ENCODE measurements around the gene MRGPRG.
"Not testable (repeated sequence)": the region's sequence is repeated elsewhere in the genome, so short reads cannot be mapped to it uniquely, and the experiment has no call there.

MRGPRG gene

GRCh38 chr11:3218483-3219280, at the start of gene MRGPRG:
TSS of gene MRGPRG (minus strand) at chr11:3218813. CDS start at chr11:3218813, 0 bp downstream.
- H3K27me3 Mint-ChIP-seq: peaks cover 20% of the 10 kb centered on the region
- no peaks in the 10 kb centered on the region for H3K36me3 Mint-ChIP-seq (ENCODE audit: low read depth)
- H3K27ac Mint-ChIP-seq: no peak within 1 kb of the TSS
- ATAC-seq: no peak
- H3K4me3 Mint-ChIP-seq: no peak within 1 kb of the TSS
- H3K4me1 Mint-ChIP-seq: peaks cover 2% of the 10 kb centered on the region
- H3K9me3 Mint-ChIP-seq: no peaks in the 10 kb centered on the region
- DNase-seq: no peak

DNA sequence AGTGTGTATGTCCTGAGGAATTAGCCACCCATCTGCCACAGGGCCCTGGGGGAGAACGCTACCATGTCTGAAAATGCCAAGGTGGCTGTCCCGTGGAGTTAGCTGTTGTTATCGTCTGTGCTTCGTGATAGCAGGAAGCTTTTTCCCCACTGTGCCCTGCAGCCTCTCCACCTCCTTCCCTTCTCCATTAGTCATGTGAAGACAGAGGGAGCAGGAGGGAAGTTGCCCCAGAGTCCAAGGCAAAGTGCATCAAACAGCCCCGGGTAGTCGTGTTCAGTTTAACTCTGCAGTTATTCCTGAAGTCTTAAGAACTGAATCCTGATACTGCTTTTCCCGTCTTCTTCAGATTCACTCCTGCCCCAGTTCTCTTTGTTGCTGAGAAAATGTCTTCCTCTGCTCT, 43.9 kb upstream of the MRGPRG start:
- H3K36me3 Mint-ChIP-seq (ENCODE audit: low read depth); H3K9me3 Mint-ChIP-seq; ATAC-seq; H3K27me3 Mint-ChIP-seq; H3K27ac Mint-ChIP-seq; H3K4me3 Mint-ChIP-seq; H3K4me1 Mint-ChIP-seq; DNase-seq: not testable (repeated sequence)

DNA sequence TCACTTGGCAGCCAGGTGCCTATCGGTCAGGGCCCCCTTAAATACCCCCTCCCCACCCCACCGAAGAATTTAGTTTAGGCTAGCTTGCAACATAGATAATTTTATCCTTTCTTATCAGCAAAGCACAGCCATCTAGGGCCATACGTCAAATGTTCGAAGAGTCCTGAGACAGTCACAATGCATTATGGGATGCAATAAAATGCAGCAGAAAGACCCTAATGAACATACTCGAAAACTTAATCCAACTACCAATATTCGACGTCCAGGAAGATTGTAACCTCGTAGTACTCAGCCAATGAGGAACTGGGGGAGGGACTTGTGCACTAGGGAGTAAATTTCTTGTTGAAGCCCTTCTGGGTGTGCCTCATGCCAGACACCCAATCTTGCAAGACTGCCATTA, 43.2 kb upstream of the MRGPRG start:
- not testable (repeated sequence) for H3K4me3 Mint-ChIP-seq; H3K27ac Mint-ChIP-seq; H3K27me3 Mint-ChIP-seq; H3K9me3 Mint-ChIP-seq; H3K4me1 Mint-ChIP-seq; H3K36me3 Mint-ChIP-seq (ENCODE audit: low read depth); ATAC-seq; DNase-seq

DNA sequence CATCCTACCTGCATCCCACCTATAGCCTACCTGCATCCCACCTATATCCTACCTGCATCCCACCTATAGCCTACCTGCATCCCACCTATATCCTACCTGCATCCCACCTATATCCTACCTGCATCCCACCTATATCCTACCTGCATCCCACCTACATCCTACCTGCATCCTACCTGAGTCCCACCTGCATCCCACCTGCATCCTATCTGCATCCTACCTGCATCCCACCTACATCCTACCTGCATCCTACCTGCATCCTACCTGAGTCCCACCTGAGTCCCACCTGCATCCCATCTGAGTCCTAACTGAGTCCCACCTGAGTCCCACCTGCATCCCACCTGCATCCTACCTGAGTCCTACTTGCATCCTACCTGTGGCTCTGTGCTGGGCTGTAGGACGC, 38.9 kb upstream of the MRGPRG start:
- ATAC-seq; H3K4me1 Mint-ChIP-seq; DNase-seq; H3K4me3 Mint-ChIP-seq; H3K27me3 Mint-ChIP-seq; H3K36me3 Mint-ChIP-seq (ENCODE audit: low read depth); H3K9me3 Mint-ChIP-seq; H3K27ac Mint-ChIP-seq: not testable (repeated sequence)

GRCh38 chr11:3255241-3255640, 36.6 kb upstream of the MRGPRG start:
- H3K9me3 Mint-ChIP-seq, ATAC-seq: not testable (repeated sequence)

DNA sequence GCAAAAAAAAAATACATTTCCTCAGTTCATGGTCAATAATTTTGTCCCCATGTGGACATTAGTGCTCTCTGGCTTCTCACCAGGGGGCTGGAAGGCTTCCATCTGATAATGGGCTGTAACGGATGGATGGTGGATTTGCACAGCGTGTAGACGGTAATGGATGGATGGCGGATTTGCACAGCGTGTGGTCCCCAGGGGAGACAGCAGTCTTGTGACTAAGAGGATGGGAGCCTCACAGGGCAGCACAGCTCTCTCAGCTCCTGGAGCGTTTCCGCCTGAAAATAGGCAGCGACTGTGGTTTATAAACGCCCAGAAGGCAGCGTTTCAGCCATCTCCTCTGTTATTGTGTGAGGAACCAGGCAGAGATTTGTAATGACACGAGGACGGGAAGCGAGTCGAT, 36.2 kb upstream of the MRGPRG start:
- H3K4me3 Mint-ChIP-seq; DNase-seq; H3K4me1 Mint-ChIP-seq; H3K9me3 Mint-ChIP-seq; H3K36me3 Mint-ChIP-seq (ENCODE audit: low read depth); H3K27ac Mint-ChIP-seq; H3K27me3 Mint-ChIP-seq; ATAC-seq: not testable (repeated sequence)

More at GRCh38 chr11:3255241-3255640, 36.6 kb upstream of the MRGPRG start:
- DNase-seq; H3K4me3 Mint-ChIP-seq; H3K27ac Mint-ChIP-seq; H3K36me3 Mint-ChIP-seq (ENCODE audit: low read depth); H3K4me1 Mint-ChIP-seq; H3K27me3 Mint-ChIP-seq: not testable (repeated sequence)

- no peak overlapping the region for H3K27ac Mint-ChIP-seq
- no peaks in the 10 kb centered on the region for H3K4me1 Mint-ChIP-seq
Measured at GRCh38 chr11:3245071-3245470, 26.5 kb upstream of the MRGPRG start.

GRCh38 chr11:3243880-3244279, 25.3 kb upstream of the MRGPRG start:
- Mint-ChIP-seq H3K27me3 (peaks cover 6% of the 10 kb centered on the region), H3K4me3 (no peak overlapping the region)
- ATAC-seq: no peak

More at GRCh38 chr11:3245071-3245470, 26.5 kb upstream of the MRGPRG start:
- H3K27me3 Mint-ChIP-seq: peaks cover 6% of the 10 kb centered on the region
- no peak for ATAC-seq
- no peaks in the 10 kb centered on the region for H3K36me3 Mint-ChIP-seq (ENCODE audit: low read depth)
- H3K4me3 Mint-ChIP-seq: no peak overlapping the region
- no peaks in the 10 kb centered on the region for H3K9me3 Mint-ChIP-seq
- no peak for DNase-seq

DNA sequence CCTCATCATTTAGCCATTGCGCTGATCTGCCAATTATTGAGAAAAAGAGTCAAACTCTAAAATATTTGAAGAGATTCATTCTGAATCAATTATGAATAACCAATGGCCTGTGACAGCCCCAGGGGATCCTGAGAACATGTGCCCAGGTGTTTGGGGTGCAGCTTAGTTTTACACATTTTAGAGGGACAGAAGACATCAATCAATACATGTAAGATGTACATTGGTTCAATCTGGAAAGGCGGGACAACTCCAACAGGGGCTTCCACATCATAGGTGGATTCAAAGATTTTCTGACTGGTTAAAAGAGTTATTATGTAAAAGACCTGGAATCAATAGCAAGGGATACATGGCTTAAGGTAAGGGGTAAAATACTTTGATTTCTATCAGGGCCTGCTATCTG, 18.5 kb upstream of the MRGPRG start:
- Mint-ChIP-seq H3K27ac (no peak overlapping the region), H3K4me1 (no peaks in the 10 kb centered on the region), H3K36me3 (ENCODE audit: low read depth) (no peaks in the 10 kb centered on the region), H3K27me3 (peaks cover 2% of the 10 kb centered on the region), H3K9me3 (no peaks in the 10 kb centered on the region), H3K4me3 (no peak overlapping the region)
- no peak for DNase-seq
- no peak for ATAC-seq

More at GRCh38 chr11:3243880-3244279, 25.3 kb upstream of the MRGPRG start:
- no peaks in the 10 kb centered on the region for H3K9me3 Mint-ChIP-seq
- no peaks in the 10 kb centered on the region for H3K4me1 Mint-ChIP-seq
- no peaks in the 10 kb centered on the region for H3K36me3 Mint-ChIP-seq (ENCODE audit: low read depth)
- H3K27ac Mint-ChIP-seq: no peak overlapping the region
- no peak for DNase-seq

DNA sequence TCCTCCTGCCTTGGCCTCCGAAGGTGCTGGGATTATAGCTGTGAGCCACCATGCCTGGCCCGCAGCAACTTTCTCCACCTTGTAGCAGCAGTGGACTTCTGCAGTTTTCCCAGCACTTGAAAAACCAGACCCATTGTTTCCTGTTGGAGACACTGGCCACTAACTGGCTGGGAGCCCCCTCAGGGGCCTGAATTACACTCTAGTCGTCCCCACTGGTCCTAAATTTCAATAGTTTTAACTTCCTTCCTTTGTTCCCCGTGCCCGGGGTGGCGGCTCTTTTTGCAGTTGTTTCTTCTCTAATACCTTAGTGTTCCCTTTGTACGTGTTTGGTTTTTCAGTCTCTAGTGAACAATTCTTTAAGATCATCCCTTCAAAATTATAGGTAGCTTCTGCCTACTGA, 16.2 kb upstream of the MRGPRG start:
- Mint-ChIP-seq H3K27ac (no peak overlapping the region), H3K36me3 (ENCODE audit: low read depth) (no peaks in the 10 kb centered on the region), H3K4me1 (no peaks in the 10 kb centered on the region), H3K27me3 (peaks cover 2% of the 10 kb centered on the region), H3K9me3 (no peaks in the 10 kb centered on the region), H3K4me3 (no peak overlapping the region)
- no peak for DNase-seq
- no peak for ATAC-seq

DNA sequence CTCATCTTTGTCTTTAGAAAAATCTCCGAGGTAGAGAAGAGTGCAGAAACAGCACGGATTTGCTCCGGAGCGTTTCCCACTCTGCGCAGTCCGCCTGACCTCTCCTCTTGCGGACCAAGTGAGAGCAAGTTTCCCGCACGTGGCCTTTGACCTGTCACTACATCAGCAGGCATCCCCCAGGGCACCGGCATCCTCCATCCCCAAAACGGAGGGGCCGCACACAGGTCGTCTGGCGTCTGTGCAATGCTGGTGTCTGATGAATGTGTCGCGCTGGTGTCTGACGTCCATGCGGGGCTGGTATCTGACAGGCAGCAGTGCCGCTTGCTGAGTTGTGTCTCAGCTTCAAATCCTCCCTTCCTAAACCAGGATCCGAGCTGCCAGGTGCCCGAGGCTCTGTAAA, 14.3 kb upstream of the MRGPRG start:
- no peak overlapping the region for H3K27ac Mint-ChIP-seq
- H3K36me3 Mint-ChIP-seq (ENCODE audit: low read depth): no peaks in the 10 kb centered on the region
- no peak overlapping the region for H3K4me3 Mint-ChIP-seq
- H3K4me1 Mint-ChIP-seq: no peaks in the 10 kb centered on the region
- no peak for DNase-seq
- peaks cover 2% of the 10 kb centered on the region for H3K27me3 Mint-ChIP-seq
- no peaks in the 10 kb centered on the region for H3K9me3 Mint-ChIP-seq
- ATAC-seq: no peak

DNA sequence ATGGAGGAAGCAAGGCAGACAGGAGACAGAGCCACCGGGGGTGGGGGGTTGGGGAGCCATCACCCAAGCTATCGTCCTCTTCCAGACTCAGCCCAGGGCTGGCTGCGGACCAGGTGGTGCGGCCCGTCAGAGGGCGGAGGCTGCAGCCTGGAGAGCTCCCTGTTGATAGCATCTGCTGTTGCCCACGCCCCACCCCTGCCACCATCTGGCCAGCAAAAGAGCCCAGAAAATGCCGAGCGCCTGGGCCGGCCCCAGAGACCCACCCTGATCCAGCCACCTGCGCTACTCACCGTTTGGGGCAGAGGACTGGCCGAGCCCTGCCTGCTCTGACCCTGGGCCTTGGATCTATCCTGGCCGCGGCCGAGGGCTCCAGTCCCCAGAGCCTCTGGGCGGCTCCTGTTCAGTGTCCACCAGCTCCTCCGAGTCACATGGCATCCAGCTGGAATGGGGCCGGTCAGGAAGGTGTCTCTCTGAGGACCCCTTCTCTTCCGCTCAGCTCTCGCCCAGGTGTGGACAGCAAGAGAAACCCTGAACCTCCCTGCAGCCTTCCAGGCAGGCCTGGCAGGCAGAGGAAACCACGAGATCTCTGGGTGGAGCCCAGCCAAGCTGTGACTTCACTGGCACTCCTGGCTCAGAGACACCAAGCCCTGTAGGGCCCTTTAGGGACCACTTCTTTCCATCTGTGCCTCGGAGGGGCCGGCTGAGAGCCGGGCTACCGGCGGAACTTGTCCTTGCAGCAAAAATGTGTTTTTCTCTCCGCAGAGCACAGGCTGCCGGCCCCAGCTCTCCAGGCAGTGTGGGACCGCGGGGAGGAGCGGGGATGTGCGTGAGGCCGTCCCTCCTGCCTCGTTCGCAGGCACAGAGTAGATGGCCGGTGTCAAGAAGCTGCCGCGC, 13.5 kb upstream of the MRGPRG start, which contains the start of gene MRGPRE:
Gene MRGPRE (minus strand): TSS at position 567 of the 894 bp plus-strand sequence. CDS start 3,618 bp downstream, outside the sequence.
- Mint-ChIP-seq H3K27ac (no peak within 1 kb of the TSS), H3K4me3 (no peak within 1 kb of the TSS)
- no peak for ATAC-seq

GRCh38 chr11:3231550-3231850, 12.9 kb upstream of the MRGPRG start:
- Mint-ChIP-seq H3K4me1 (no peaks in the 10 kb centered on the region), H3K36me3 (ENCODE audit: low read depth) (no peaks in the 10 kb centered on the region), H3K9me3 (no peaks in the 10 kb centered on the region), H3K27ac (no peak overlapping the region), H3K4me3 (no peak overlapping the region), H3K27me3 (peaks cover 2% of the 10 kb centered on the region)
- DNase-seq (no peak), ATAC-seq (no peak)

More for the DNA sequence above, 13.5 kb upstream of the MRGPRG start, which contains the start of gene MRGPRE:
- H3K9me3 Mint-ChIP-seq: no peaks in the 10 kb centered on the region
- no peaks in the 10 kb centered on the region for H3K36me3 Mint-ChIP-seq (ENCODE audit: low read depth)
- H3K27me3 Mint-ChIP-seq: peaks cover 2% of the 10 kb centered on the region
- no peak for DNase-seq
- no peaks in the 10 kb centered on the region for H3K4me1 Mint-ChIP-seq

DNA sequence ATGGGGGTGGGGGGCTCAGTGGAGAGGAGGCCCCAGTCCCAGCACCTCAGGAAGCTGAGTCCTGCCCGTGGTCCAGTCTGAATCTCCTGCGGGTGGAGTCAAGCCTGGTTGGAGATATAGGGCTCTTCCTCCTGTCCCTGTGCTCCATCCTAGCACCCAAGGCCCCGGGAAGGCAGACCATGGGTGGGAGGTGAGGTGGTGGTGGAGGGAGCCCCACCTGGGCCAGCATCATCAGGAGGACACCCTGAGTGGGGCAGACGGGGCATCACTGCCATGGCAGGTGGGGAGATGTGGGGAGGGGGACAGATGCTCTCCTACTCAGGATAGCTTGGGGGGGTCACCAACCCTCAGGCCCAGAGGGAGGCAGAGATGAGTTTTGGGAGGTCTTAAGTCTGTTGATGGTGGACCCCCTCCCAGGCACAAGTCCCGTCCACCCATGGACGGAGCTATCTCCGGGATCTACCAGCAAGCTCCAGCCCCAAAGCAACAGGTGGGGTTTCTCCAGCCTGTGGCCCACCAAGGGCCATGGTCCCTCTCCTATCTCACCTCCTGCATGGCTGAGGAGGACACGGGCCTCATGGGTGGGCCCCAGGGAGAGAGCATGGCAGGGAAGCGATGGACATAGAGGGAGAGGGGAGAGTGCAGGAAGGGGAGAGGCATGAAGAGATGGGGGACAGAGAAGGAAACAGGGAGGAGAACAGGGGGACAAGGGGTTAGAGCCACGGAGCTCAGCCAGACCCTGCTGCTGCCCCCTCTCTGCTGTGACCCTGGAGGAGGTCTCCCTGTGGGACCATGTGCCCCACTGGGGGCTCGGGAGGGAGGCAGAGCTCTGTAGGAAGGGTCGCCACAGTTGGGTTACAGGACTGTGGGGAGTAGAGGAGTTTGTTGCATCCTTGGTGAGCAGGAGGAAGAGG, 12.3 kb upstream of the MRGPRG start:
- H3K27ac Mint-ChIP-seq: no peak overlapping the region

More for the DNA sequence above, 12.3 kb upstream of the MRGPRG start:
- ATAC-seq: no peak
- peaks cover 2% of the 10 kb centered on the region for H3K27me3 Mint-ChIP-seq
- no peaks in the 10 kb centered on the region for H3K4me1 Mint-ChIP-seq
- no peaks in the 10 kb centered on the region for H3K36me3 Mint-ChIP-seq (ENCODE audit: low read depth)
- DNase-seq: no peak
- H3K4me3 Mint-ChIP-seq: no peak overlapping the region
- no peaks in the 10 kb centered on the region for H3K9me3 Mint-ChIP-seq
